CD4-positive, alpha-beta T cell (primary cell): ENCODE data around the gene DSG3. TPM values are rescaled to one million over a fixed set of nuclear protein-coding genes. Genes with fewer than 3 reads are reported as not detected.

ENCODE experiments used
- ATAC-seq: fragments of 200-7000 bp; cut with Tn5 transposase; one replicate; pipeline ENCODE4 v1.10.0; 2022; ENCODE audit warnings: mild to moderate bottlenecking; ENCODE audit not compliant: poor library complexity
- CTCF ChIA-PET: fragments of 350-600 bp; sonication (Branson Sonifier 250); formaldehyde crosslinking; loops from one replicate; lab custom pipeline; 2021; ENCODE audit warnings: antibody characterized with exemption, inconsistent platforms; lab: Charles Lee
- POLR2A ChIA-PET: fragments of 350-600 bp; sonication (Branson Sonifier 250); formaldehyde crosslinking; loops from one replicate; lab custom pipeline; 2021; ENCODE audit warnings: antibody characterized with exemption, inconsistent platforms; lab: Charles Lee
- DNase-seq, 14 experiments: peaks; one replicate each; pipeline ENCODE4 v3.0.0-alpha.2; 2013 to 2020; ENCODE audit warnings: mixed read lengths in 2 of 14
- H3K27ac ChIP-seq, 2 donors: one replicate each; pipeline versions ENCODE4 v1.5.1 to v1.7.0; 2013; ENCODE audit warnings: low read length in 2 of 2, low read depth in 1 of 2, mild to moderate bottlenecking in 1 of 2
- H3K27me3 ChIP-seq, 2 experiments: 1 replicate in 1 of 2; 2 replicates in 1 of 2; pipeline versions ENCODE4 v1.6.1 to v1.7.0; 2013; ENCODE audit warnings: low read length in 2 of 2, control low read depth in 1 of 2, mild to moderate bottlenecking in 1 of 2, moderate library complexity in 1 of 2; ENCODE audit not compliant: insufficient read depth in 2 of 2, control insufficient read depth in 1 of 2
- H3K36me3 ChIP-seq: one replicate; pipeline ENCODE4 v1.6.1; 2013; ENCODE audit warnings: low read length, control low read depth; ENCODE audit not compliant: insufficient read depth
- H3K4me1 ChIP-seq: one replicate; pipeline ENCODE4 v1.6.1; 2013; ENCODE audit warnings: low read length, control low read depth; ENCODE audit not compliant: insufficient read depth
- H3K4me3 ChIP-seq: one replicate; pipeline ENCODE4 v1.5.1; 2013; ENCODE audit warnings: mild to moderate bottlenecking, low read length, moderate library complexity
- H3K9me3 ChIP-seq, 2 experiments: 1 replicate in 1 of 2; 2 replicates in 1 of 2; pipeline versions ENCODE4 v1.6.1 to v1.7.0; 2013; ENCODE audit warnings: low read length in 2 of 2, mild to moderate bottlenecking in 2 of 2, control low read depth in 1 of 2, moderate library complexity in 1 of 2; ENCODE audit not compliant: control insufficient read depth in 1 of 2, insufficient read depth in 1 of 2
- H3K27ac Mint-ChIP-seq: one replicate; pipeline ENCODE4 v1.8.0; 2020; ENCODE audit warnings: mixed read lengths
- H3K27me3 Mint-ChIP-seq: one replicate; pipeline ENCODE4 v1.8.0; 2021; ENCODE audit warnings: mixed read lengths
- H3K36me3 Mint-ChIP-seq: one replicate; pipeline ENCODE4 v1.8.0; 2021; ENCODE audit warnings: low read depth, mixed read lengths
- H3K4me1 Mint-ChIP-seq: one replicate; pipeline ENCODE4 v1.8.0; 2021; ENCODE audit warnings: low read depth, mixed read lengths
- H3K4me3 Mint-ChIP-seq: one replicate; pipeline ENCODE4 v1.8.0; 2020; ENCODE audit warnings: mild to moderate bottlenecking, mixed read lengths
- H3K9me3 Mint-ChIP-seq: one replicate; pipeline ENCODE4 v1.8.0; 2020; ENCODE audit warnings: mixed read lengths
- intact Hi-C, 2 experiments: fragments of 100-400 bp; cut with DNase I in 1 of 2; cut with micrococcal nuclease in 1 of 2; formaldehyde crosslinking; loops; one replicate each; pipeline versions ENCODE4 v1.15.1 to v1.9.0; 2023 to 2025; cut with DNase I, micrococcal nuclease
- total RNA-seq, 174 experiments: library from RNA in 2 of 174; stranded (reverse) in 2 of 174; gene quantifications; one replicate each; pipeline ENCODE4 v1.2.3 and lab custom pipeline; 2021 to 2026
- TF ChIP-seq, protein P1 (sequence below): fragments of 200-600 bp; IDR thresholded peaks from one replicate; pipeline ENCODE4 v1.8.0; 2022; ENCODE audit warnings: antibody characterized with exemption, mild to moderate bottlenecking

The DSG3 gene
- total RNA-seq, 2 experiments from 2014 or later, result not detected

GRCh38 chr18:31487246-31488015 lies 39.9 kb downstream of the DSG3 start:
- intact Hi-C loops, result no loop called here
- TF ChIP-seq, protein P1, sequence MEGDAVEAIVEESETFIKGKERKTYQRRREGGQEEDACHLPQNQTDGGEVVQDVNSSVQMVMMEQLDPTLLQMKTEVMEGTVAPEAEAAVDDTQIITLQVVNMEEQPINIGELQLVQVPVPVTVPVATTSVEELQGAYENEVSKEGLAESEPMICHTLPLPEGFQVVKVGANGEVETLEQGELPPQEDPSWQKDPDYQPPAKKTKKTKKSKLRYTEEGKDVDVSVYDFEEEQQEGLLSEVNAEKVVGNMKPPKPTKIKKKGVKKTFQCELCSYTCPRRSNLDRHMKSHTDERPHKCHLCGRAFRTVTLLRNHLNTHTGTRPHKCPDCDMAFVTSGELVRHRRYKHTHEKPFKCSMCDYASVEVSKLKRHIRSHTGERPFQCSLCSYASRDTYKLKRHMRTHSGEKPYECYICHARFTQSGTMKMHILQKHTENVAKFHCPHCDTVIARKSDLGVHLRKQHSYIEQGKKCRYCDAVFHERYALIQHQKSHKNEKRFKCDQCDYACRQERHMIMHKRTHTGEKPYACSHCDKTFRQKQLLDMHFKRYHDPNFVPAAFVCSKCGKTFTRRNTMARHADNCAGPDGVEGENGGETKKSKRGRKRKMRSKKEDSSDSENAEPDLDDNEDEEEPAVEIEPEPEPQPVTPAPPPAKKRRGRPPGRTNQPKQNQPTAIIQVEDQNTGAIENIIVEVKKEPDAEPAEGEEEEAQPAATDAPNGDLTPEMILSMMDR, result no peak
- no peaks in the 10 kb centered on the region for H3K36me3 ChIP-seq
- H3K9me3 Mint-ChIP-seq, result no peaks in the 10 kb centered on the region
- no peaks in the 10 kb centered on the region for H3K27me3 ChIP-seq
- no peak overlapping the region for H3K27ac Mint-ChIP-seq
- H3K4me1 ChIP-seq, result no peaks in the 10 kb centered on the region
- H3K4me1 Mint-ChIP-seq, result no peaks in the 10 kb centered on the region
- no peak overlapping the region for H3K27ac ChIP-seq
- CTCF ChIA-PET, result no interaction called here
- DNase-seq (no peak), ATAC-seq (no peak)
- peaks cover 22% of the 10 kb centered on the region for H3K27me3 Mint-ChIP-seq
- no peak overlapping the region for H3K4me3 ChIP-seq
- no peaks in the 10 kb centered on the region for H3K9me3 ChIP-seq
- POLR2A ChIA-PET, result no interaction called here
- no peaks in the 10 kb centered on the region for H3K36me3 Mint-ChIP-seq
- H3K4me3 Mint-ChIP-seq, result no peak overlapping the region

GRCh38 chr18:31489311-31489710 lies 41.8 kb downstream of the DSG3 start:
- peaks cover 24% of the 10 kb centered on the region for H3K27me3 Mint-ChIP-seq
- Histone ChIP-seq H3K27ac (no peak overlapping the region), H3K4me1 (no peaks in the 10 kb centered on the region), H3K9me3 (no peaks in the 10 kb centered on the region), H3K27me3 (no peaks in the 10 kb centered on the region), H3K4me3 (no peak overlapping the region), H3K36me3 (no peaks in the 10 kb centered on the region)
- H3K4me3 Mint-ChIP-seq, result no peak overlapping the region
- H3K4me1 Mint-ChIP-seq, result no peaks in the 10 kb centered on the region
- DNase-seq (no peak), ATAC-seq (no peak)
- POLR2A ChIA-PET, result no interaction called here
- CTCF ChIA-PET, result no interaction called here
- H3K27ac Mint-ChIP-seq, result no peak overlapping the region
- TF ChIP-seq, protein P1, result no peak
- intact Hi-C loops, result no loop called here
- H3K36me3 Mint-ChIP-seq, result no peaks in the 10 kb centered on the region
- H3K9me3 Mint-ChIP-seq, result no peaks in the 10 kb centered on the region

DNA sequence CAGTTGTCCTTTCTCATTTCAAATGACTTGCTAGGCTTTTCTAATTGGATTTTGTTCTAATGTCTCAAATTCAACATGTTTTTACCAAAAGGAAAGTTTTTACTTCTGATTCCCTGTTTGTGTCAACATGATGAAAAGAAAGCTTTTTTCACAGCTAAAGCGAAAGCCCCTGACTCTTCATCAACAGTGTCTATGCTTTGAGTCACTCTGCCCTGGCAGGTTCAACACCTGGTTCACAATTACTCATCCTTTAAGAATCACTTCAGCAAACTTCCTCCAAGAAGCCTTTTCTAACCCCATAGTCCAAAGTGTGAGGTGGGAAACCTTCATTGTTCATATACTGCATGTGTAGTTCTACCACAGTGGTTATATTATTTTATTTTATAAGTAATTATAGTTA lies 42.8 kb downstream of the DSG3 start:
- DNase-seq, result no peak
- Histone ChIP-seq H3K9me3 (no peaks in the 10 kb centered on the region), H3K36me3 (no peaks in the 10 kb centered on the region), H3K4me1 (no peaks in the 10 kb centered on the region), H3K27ac (no peak overlapping the region), H3K27me3 (no peaks in the 10 kb centered on the region), H3K4me3 (no peak overlapping the region)
- H3K9me3 Mint-ChIP-seq, result no peaks in the 10 kb centered on the region
- H3K4me3 Mint-ChIP-seq, result no peak overlapping the region
- H3K4me1 Mint-ChIP-seq, result no peaks in the 10 kb centered on the region
- H3K27ac Mint-ChIP-seq, result no peak overlapping the region
- TF ChIP-seq, protein P1, result no peak
- no peak for ATAC-seq
- intact Hi-C loops, result no loop called here
- no peaks in the 10 kb centered on the region for H3K36me3 Mint-ChIP-seq
- POLR2A ChIA-PET, result no interaction called here
- CTCF ChIA-PET, result no interaction called here
- H3K27me3 Mint-ChIP-seq, result peaks cover 30% of the 10 kb centered on the region
